ENCODE data around the gene EXOC5. TPM values are rescaled to one million over a fixed set of nuclear protein-coding genes. Genes with fewer than 3 reads are reported as not detected.

Gene EXOC5
- total RNA-seq, 4 donors from 2014 or later: 41.3 to 65.4 (median 43.1) TPM

DNA sequence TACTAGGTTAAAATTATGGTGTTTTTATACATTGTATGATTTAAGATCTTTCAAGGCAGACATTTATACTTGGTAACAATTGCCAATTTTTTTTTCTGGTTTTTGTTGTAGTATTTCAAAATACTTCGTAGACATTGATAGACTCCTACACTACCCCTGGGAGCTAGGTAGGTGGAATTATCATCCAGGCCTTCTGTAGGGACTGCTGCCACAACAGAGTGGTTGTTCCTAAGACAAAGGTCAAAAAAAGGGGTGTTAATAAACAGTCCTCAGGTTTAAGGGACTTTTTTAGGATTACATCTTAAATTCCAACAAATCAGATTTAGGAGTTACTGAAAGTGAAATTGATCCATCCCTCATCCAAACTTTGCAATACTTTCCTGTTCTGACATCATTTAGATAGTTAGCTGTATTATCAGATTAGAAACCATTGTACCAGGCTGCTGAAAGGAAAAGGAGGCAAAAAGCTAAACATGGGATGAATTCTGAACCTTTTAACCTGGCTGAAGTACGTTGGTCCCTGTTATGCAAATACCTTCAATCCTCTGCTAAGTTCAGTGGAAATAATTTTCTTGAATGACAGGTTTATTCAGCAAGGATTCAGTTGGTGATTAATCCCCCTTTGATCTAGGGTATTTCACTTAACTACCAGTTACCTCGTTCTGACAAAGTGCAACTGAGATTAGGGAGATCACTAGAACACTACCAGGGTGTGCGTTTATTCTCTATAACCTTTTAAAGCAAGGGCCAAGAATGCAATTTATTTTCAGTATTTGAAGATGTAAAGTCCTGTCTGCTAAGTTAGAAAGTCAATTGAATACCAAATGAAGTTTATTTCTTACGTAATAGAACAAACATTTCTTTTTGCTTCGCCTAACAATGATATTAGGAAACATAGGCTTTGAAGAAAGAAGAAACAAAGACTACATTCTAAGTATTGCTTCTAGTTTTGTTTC is 23.3 kb upstream of the EXOC5 start:
- Histone ChIP-seq H3K4me1 (no peaks in the 10 kb centered on the region), H3K36me3 (peaks cover 8% of the 10 kb centered on the region in 2 donors), H3K4me3 (replicated peaks in 1 of 3) (no peak overlapping the region), H3K27ac (no peak overlapping the region), H3K27me3 (no peaks in the 10 kb centered on the region), H3K9me3 (no peaks in the 10 kb centered on the region)
- 66 to 67% methylated on average over 6 of the region's 6 CpGs for WGBS, 2 donors
- intact Hi-C loops (cut with DNase I): no loop called here
- DNase-seq: no peak
- no peak for TF ChIP-seq POLR2A (IDR thresholded peaks at IDR 0.05)
- TF ChIP-seq, protein P1, sequence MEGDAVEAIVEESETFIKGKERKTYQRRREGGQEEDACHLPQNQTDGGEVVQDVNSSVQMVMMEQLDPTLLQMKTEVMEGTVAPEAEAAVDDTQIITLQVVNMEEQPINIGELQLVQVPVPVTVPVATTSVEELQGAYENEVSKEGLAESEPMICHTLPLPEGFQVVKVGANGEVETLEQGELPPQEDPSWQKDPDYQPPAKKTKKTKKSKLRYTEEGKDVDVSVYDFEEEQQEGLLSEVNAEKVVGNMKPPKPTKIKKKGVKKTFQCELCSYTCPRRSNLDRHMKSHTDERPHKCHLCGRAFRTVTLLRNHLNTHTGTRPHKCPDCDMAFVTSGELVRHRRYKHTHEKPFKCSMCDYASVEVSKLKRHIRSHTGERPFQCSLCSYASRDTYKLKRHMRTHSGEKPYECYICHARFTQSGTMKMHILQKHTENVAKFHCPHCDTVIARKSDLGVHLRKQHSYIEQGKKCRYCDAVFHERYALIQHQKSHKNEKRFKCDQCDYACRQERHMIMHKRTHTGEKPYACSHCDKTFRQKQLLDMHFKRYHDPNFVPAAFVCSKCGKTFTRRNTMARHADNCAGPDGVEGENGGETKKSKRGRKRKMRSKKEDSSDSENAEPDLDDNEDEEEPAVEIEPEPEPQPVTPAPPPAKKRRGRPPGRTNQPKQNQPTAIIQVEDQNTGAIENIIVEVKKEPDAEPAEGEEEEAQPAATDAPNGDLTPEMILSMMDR (IDR thresholded peaks at IDR 0.05): no peak

DNA sequence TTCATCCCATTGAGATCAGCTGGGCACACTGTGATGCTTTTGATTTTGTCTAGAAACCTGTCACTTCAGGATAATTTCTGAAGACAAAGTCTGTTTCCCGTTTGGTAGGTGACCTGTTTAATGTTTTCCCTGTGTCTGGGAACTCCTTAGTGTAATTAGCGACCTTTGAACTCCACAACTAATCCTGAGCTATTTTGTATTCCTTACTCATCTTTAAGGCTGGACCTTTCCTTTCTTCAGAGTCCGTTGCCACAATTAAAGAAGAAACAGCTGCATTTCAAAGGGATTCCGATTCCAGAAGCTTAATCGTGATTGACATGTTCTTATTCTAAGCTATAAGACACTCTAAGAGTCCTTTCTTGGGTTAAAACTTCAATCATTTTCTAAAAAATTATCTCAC is 22.0 kb upstream of the EXOC5 start:
- TF ChIP-seq POLR2A (IDR thresholded peaks at IDR 0.05): no peak
- TF ChIP-seq, protein P1 (IDR thresholded peaks at IDR 0.05): no peak

DNA sequence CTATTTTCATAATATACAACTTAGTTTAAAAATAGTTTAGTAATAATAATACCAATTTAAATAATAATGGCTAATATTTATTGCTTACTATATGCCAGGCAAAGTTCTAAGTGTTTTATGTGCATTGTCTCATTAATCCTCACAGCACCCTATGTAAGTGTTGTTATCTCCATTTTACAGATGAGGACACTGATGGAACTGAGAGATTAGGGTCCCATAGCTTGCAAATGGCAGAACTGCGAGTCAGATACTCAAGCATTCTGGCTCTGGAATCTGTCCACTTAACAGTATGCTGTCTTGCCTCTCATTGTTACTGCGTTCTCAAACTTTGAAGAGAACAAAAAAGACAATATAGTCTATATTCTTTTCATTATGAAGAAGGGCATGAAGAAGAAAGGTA is 19.0 kb upstream of the EXOC5 start:
- H3K4me1 ChIP-seq: no peaks in the 10 kb centered on the region
- TF ChIP-seq POLR2A (IDR thresholded peaks at IDR 0.05): no peak
- TF ChIP-seq, protein P1 (IDR thresholded peaks at IDR 0.05): no peak
- WGBS, 2 donors: 92% methylated on average over 2 of the region's 2 CpGs
- no peaks in the 10 kb centered on the region for H3K9me3 ChIP-seq
- H3K4me3 ChIP-seq (replicated peaks in 1 of 3): no peak overlapping the region
- no peak for DNase-seq
- no peak overlapping the region for H3K27ac ChIP-seq
- no peaks in the 10 kb centered on the region for H3K27me3 ChIP-seq
- intact Hi-C loops (cut with DNase I): no loop called here
- H3K36me3 ChIP-seq: peaks cover 14 to 17% of the 10 kb centered on the region in 2 donors

More for the DNA sequence above, 22.0 kb upstream of the EXOC5 start:
- WGBS, 2 donors: 86% methylated on average over 5 of the region's 5 CpGs
- Histone ChIP-seq H3K9me3 (no peaks in the 10 kb centered on the region), H3K4me3 (replicated peaks in 1 of 3) (no peak overlapping the region), H3K27me3 (no peaks in the 10 kb centered on the region), H3K4me1 (no peaks in the 10 kb centered on the region), H3K36me3 (peaks cover 14% of the 10 kb centered on the region in 2 donors), H3K27ac (no peak overlapping the region)
- no peak for DNase-seq
- intact Hi-C loops (cut with DNase I): no loop called here

DNA sequence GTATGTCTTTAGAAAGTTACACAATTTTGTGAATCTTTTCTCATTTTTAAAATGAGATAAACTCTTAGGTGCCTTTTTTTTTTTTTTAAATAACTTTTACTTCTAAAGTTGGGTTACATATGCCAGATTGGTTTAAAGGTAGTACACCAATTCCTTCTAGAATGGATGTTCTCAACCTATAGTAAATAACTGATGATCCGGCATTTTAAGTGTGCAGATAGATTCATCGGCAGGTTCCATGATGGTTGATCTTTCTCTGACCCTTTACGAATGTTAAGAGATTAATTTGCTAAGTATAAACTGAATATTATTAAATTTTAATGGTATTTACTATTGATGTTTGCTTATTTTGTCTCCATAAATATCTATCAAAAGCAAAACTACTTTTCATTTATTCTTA is 8.4 kb upstream of the EXOC5 start:
- intact Hi-C loops (cut with DNase I): no loop called here
- H3K9me3 ChIP-seq: no peaks in the 10 kb centered on the region
- peaks cover 4 to 12% of the 10 kb centered on the region in 2 donors for H3K36me3 ChIP-seq
- WGBS, 2 donors: 97% methylated on average over 3 of the region's 3 CpGs
- H3K27ac ChIP-seq: no peak overlapping the region
- TF ChIP-seq, protein P1 (IDR thresholded peaks at IDR 0.05): no peak
- TF ChIP-seq POLR2A (IDR thresholded peaks at IDR 0.05): no peak
- no peaks in the 10 kb centered on the region for H3K4me1 ChIP-seq
- no peak overlapping the region for H3K4me3 ChIP-seq (replicated peaks in 1 of 3)
- H3K27me3 ChIP-seq: no peaks in the 10 kb centered on the region
- DNase-seq: no peak

DNA sequence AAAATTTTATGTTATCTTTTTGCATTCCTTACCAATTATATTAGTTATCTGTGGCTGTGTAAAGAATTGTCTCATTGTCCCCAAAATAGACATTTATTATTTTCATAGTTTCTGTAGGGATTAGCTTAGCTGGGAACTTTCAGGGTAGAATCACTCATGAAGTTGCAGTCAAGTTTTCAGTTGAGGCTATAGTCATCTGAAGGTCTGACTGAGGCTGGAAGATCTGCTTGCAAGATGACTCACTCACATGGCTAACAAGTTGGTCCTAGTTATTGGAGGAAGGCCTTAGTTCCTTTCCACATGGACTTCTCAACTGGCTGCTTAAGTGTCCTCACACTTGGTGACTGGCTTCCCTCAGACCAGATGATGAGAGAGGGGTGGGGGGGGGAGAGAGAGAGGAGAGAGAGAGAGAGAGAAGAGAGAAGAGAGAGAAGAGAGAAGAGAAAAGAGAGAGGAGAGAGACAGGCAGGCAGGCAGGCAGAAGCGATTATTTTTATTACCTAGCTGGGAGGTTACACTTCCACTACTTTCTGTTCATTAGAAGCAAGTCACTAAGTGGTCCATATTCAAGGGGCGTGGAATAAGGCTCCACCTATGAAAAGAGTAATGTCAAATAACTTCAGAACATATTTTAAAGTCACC is 6.4 kb upstream of the EXOC5 start:
- intact Hi-C loops (cut with DNase I): no loop called here
- Histone ChIP-seq H3K4me3 (replicated peaks in 1 of 3) (no peak overlapping the region), H3K27me3 (no peaks in the 10 kb centered on the region), H3K27ac (no peak overlapping the region), H3K36me3 (peaks cover 2 to 4% of the 10 kb centered on the region in 2 donors), H3K9me3 (no peaks in the 10 kb centered on the region), H3K4me1 (peaks cover 12 to 16% of the 10 kb centered on the region in 2 donors)
- no peak for TF ChIP-seq POLR2A (IDR thresholded peaks at IDR 0.05)
- TF ChIP-seq, protein P1 (IDR thresholded peaks at IDR 0.05): no peak
- WGBS, 2 donors: 96 to 99% methylated on average over 2 of the region's 2 CpGs
- no peak for DNase-seq
